Keratinocyte (primary cell): ENCODE data around the gene ZFYVE21.

Source experiments
- CTCF ChIP-seq, 3 experiments: IDR thresholded peaks in 1 of 3; conservative IDR thresholded peaks in 1 of 3; optimal IDR thresholded peaks in 1 of 3; 2 replicates in 2 of 3; 3 replicates in 1 of 3; pipeline versions ENCODE3 to v1.5.1; 2011; ENCODE audit warnings: low read length in 3 of 3, mild to moderate bottlenecking in 3 of 3, moderate library complexity in 2 of 3, control low read depth in 1 of 3, inconsistent platforms in 1 of 3; ENCODE audit not compliant: insufficient read depth in 2 of 3; ENCODE audit errors: extremely low read depth in 1 of 3
- EZH2 ChIP-seq: IDR thresholded peaks from one replicate; pipeline ENCODE4 v1.6.1; 2012; ENCODE audit warnings: inconsistent platforms, mild to moderate bottlenecking, low read length, moderate library complexity

GRCh38 chr14:103716899-103717411 is 1.3 kb downstream of the ZFYVE21 start:
- TF ChIP-seq CTCF (optimal IDR thresholded peaks at IDR 0.05 in 1 of 3, IDR thresholded peaks at IDR 0.05 in 1 of 3, conservative IDR thresholded peaks at IDR 0.05 in 1 of 3; ENCODE audit: extremely low read depth in 1 of 3, insufficient read depth in 2 of 3, low read length in 3 of 3) (no peak), EZH2 (no peak)
